Measurements from ENCODE around the gene RMDN3.

RMDN3 gene

GRCh38 chr15:40702077-40702476 is 53.0 kb downstream of the RMDN3 start:
- H3K36me3 ChIP-seq (ENCODE audit: insufficient read depth, low read length): peaks cover 85% of the 10 kb centered on the region
- H2AFZ ChIP-seq (ENCODE audit: low read depth, low read length): no peak overlapping the region
- no peaks in the 10 kb centered on the region for H3K9me3 ChIP-seq (ENCODE audit: insufficient read depth, low read length, severe bottlenecking)
- H3K27ac ChIP-seq (ENCODE audit: low read length): no peak overlapping the region
- no peak overlapping the region for H3K9ac ChIP-seq (ENCODE audit: low read depth, low read length)
- DNase-seq: no peak
- TF ChIP-seq EZH2 (IDR thresholded peaks at IDR 0.05; ENCODE audit: borderline replicate concordance, low read depth, low read length, severe bottlenecking) (no peak), CTCF (IDR thresholded peaks at IDR 0.05; ENCODE audit: borderline replicate concordance, extremely low read depth, low read length, poor library complexity, severe bottlenecking) (peak; percentile 30)
- peaks cover 16% of the 10 kb centered on the region; the same call in 1 of the 2 replicates for H4K20me1 ChIP-seq (ENCODE audit: insufficient read depth, low read length)
- H3K79me2 ChIP-seq (ENCODE audit: insufficient read depth, low read length): peaks cover 53% of the 10 kb centered on the region
- no peaks in the 10 kb centered on the region for H3K27me3 ChIP-seq (ENCODE audit: insufficient read depth, low read length, poor library complexity)
- ATAC-seq (ENCODE audit: insufficient read depth, low read depth): no peak
- H3K4me1 ChIP-seq (ENCODE audit: insufficient read depth, low read length): peaks cover 15% of the 10 kb centered on the region
- no peak overlapping the region for H3K4me2 ChIP-seq (ENCODE audit: insufficient read depth, low read length)
- no peak overlapping the region for H3K4me3 ChIP-seq (ENCODE audit: low read depth in 1 of 2, low read length in 2 of 2)

GRCh38 chr15:40697916-40698315 is 57.1 kb downstream of the RMDN3 start:
- H3K79me2 ChIP-seq (ENCODE audit: insufficient read depth, low read length): peaks cover 77% of the 10 kb centered on the region
- peaks cover 36% of the 10 kb centered on the region for H3K4me1 ChIP-seq (ENCODE audit: insufficient read depth, low read length)
- H3K36me3 ChIP-seq (ENCODE audit: insufficient read depth, low read length): peaks cover 57% of the 10 kb centered on the region
- no peak for TF ChIP-seq CTCF (IDR thresholded peaks at IDR 0.05; ENCODE audit: borderline replicate concordance, extremely low read depth, low read length, poor library complexity, severe bottlenecking)
- TF ChIP-seq EZH2 (IDR thresholded peaks at IDR 0.05; ENCODE audit: borderline replicate concordance, low read depth, low read length, severe bottlenecking): no peak
- H3K9me3 ChIP-seq (ENCODE audit: insufficient read depth, low read length, severe bottlenecking): no peaks in the 10 kb centered on the region
- H3K27ac ChIP-seq (ENCODE audit: low read length): no peak overlapping the region
- H3K4me3 ChIP-seq (ENCODE audit: low read depth in 1 of 2, low read length in 2 of 2): no peak overlapping the region; a peak in 1 of 4 replicates
- H2AFZ ChIP-seq (ENCODE audit: low read depth, low read length): no peak overlapping the region
- H3K4me2 ChIP-seq (ENCODE audit: insufficient read depth, low read length): peak overlapping the region; percentile 46; the same call in 1 of the 2 replicates
- DNase-seq: no peak
- ATAC-seq (ENCODE audit: insufficient read depth, low read depth): no peak
- H3K27me3 ChIP-seq (ENCODE audit: insufficient read depth, low read length, poor library complexity): no peaks in the 10 kb centered on the region
- no peak overlapping the region for H3K9ac ChIP-seq (ENCODE audit: low read depth, low read length)
- peaks cover 22% of the 10 kb centered on the region; the same call in 1 of the 2 replicates for H4K20me1 ChIP-seq (ENCODE audit: insufficient read depth, low read length)

- peaks cover 36% of the 10 kb centered on the region for H3K4me1 ChIP-seq (ENCODE audit: insufficient read depth, low read length)
- ATAC-seq (ENCODE audit: insufficient read depth, low read depth) (no peak), DNase-seq (no peak)
- H2AFZ ChIP-seq (ENCODE audit: low read depth, low read length): no peak overlapping the region
- peaks cover 22% of the 10 kb centered on the region; the same call in 1 of the 2 replicates for H4K20me1 ChIP-seq (ENCODE audit: insufficient read depth, low read length)
- peaks cover 42% of the 10 kb centered on the region for H3K36me3 ChIP-seq (ENCODE audit: insufficient read depth, low read length)
- peak overlapping the region; percentile 28 to 66; a peak in 3 of 4 replicates for H3K4me3 ChIP-seq (ENCODE audit: low read depth in 1 of 2, low read length in 2 of 2)
- TF ChIP-seq EZH2 (IDR thresholded peaks at IDR 0.05; ENCODE audit: borderline replicate concordance, low read depth, low read length, severe bottlenecking) (no peak), CTCF (IDR thresholded peaks at IDR 0.05; ENCODE audit: borderline replicate concordance, extremely low read depth, low read length, poor library complexity, severe bottlenecking) (no peak)
- peak overlapping the region; percentile 73 for H3K9ac ChIP-seq (ENCODE audit: low read depth, low read length)
- no peaks in the 10 kb centered on the region for H3K9me3 ChIP-seq (ENCODE audit: insufficient read depth, low read length, severe bottlenecking)
- peaks cover 66% of the 10 kb centered on the region for H3K79me2 ChIP-seq (ENCODE audit: insufficient read depth, low read length)
- peak overlapping the region; percentile 78 for H3K4me2 ChIP-seq (ENCODE audit: insufficient read depth, low read length)
- H3K27me3 ChIP-seq (ENCODE audit: insufficient read depth, low read length, poor library complexity): no peaks in the 10 kb centered on the region
- peak overlapping the region; percentile 93 for H3K27ac ChIP-seq (ENCODE audit: low read length)
Measured at GRCh38 chr15:40696228-40696627, 58.8 kb downstream of the RMDN3 start.
